Activated CD8-positive, alpha-beta T cell treated with anti-CD3 and anti-CD28 coated beads for 36 hours (primary cell): ENCODE results near the gene SHROOM4. TPM values are rescaled to one million over a fixed set of nuclear protein-coding genes. Genes with fewer than 3 reads are reported as not detected.

Source experiments
- ATAC-seq: fragments of 200-7000 bp; cut with Tn5 transposase; one replicate; pipeline ENCODE4 v1.10.0; 2021; ENCODE audit warnings: mild to moderate bottlenecking, moderate library complexity
- CTCF ChIA-PET: fragments of 350-600 bp; sonication (Branson Sonifier 250); formaldehyde crosslinking; loops from one replicate; lab custom pipeline; 2021; ENCODE audit warnings: antibody characterized with exemption; lab: Charles Lee
- POLR2A ChIA-PET: fragments of 350-600 bp; sonication (Branson Sonifier 250); formaldehyde crosslinking; loops from one replicate; lab custom pipeline; 2021; ENCODE audit warnings: antibody characterized with exemption; lab: Charles Lee
- DNase-seq: peaks from one replicate; pipeline ENCODE4 v3.0.0-alpha.2; 2020
- H3K27ac Mint-ChIP-seq: one replicate; pipeline ENCODE4 v1.8.0; 2021; ENCODE audit warnings: mild to moderate bottlenecking, mixed read lengths
- H3K27me3 Mint-ChIP-seq: one replicate; pipeline ENCODE4 v1.8.0; 2021; ENCODE audit warnings: mixed read lengths
- H3K36me3 Mint-ChIP-seq: one replicate; pipeline ENCODE4 v1.8.0; 2021; ENCODE audit warnings: low read depth, mixed read lengths
- H3K4me1 Mint-ChIP-seq: one replicate; pipeline ENCODE4 v1.8.0; 2021; ENCODE audit warnings: low read depth, mixed read lengths
- H3K4me3 Mint-ChIP-seq: one replicate; pipeline ENCODE4 v1.8.0; 2021; ENCODE audit warnings: mild to moderate bottlenecking, moderate library complexity, mixed read lengths
- H3K9me3 Mint-ChIP-seq: one replicate; pipeline ENCODE4 v1.8.0; 2021; ENCODE audit warnings: mixed read lengths
- intact Hi-C: fragments of 100-400 bp; cut with micrococcal nuclease; formaldehyde crosslinking; loops from one replicate; pipeline ENCODE4 v1.10.0; 2022
- total RNA-seq, 2 experiments: library from RNA; stranded (reverse); gene quantifications; one replicate each; pipeline ENCODE4 v1.2.3, GENCODE V29; 2021
- TF ChIP-seq, protein P1 (sequence below): fragments of 200-600 bp; IDR thresholded peaks from one replicate; pipeline ENCODE4 v1.8.0; 2022; ENCODE audit warnings: antibody characterized with exemption, mild to moderate bottlenecking

Gene SHROOM4
- total RNA-seq, 2 experiments from 2014 or later = not detected

GRCh38 chrX:50805276-50805675 is 8.7 kb downstream of the SHROOM4 start:
- ChIA-PET POLR2A (no interaction called here), CTCF (no interaction called here)
- Mint-ChIP-seq H3K36me3 (no peaks in the 10 kb centered on the region), H3K27me3 (peaks cover 4% of the 10 kb centered on the region), H3K9me3 (no peaks in the 10 kb centered on the region), H3K4me3 (no peak overlapping the region), H3K4me1 (no peaks in the 10 kb centered on the region), H3K27ac (no peak overlapping the region)
- TF ChIP-seq, protein P1, sequence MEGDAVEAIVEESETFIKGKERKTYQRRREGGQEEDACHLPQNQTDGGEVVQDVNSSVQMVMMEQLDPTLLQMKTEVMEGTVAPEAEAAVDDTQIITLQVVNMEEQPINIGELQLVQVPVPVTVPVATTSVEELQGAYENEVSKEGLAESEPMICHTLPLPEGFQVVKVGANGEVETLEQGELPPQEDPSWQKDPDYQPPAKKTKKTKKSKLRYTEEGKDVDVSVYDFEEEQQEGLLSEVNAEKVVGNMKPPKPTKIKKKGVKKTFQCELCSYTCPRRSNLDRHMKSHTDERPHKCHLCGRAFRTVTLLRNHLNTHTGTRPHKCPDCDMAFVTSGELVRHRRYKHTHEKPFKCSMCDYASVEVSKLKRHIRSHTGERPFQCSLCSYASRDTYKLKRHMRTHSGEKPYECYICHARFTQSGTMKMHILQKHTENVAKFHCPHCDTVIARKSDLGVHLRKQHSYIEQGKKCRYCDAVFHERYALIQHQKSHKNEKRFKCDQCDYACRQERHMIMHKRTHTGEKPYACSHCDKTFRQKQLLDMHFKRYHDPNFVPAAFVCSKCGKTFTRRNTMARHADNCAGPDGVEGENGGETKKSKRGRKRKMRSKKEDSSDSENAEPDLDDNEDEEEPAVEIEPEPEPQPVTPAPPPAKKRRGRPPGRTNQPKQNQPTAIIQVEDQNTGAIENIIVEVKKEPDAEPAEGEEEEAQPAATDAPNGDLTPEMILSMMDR = no peak
- intact Hi-C loops = no loop called here
- ATAC-seq (no peak), DNase-seq (no peak)

GRCh38 chrX:50801135-50801534 is 12.9 kb downstream of the SHROOM4 start:
- Mint-ChIP-seq H3K4me3 (no peak overlapping the region), H3K9me3 (no peaks in the 10 kb centered on the region), H3K27ac (no peak overlapping the region), H3K36me3 (no peaks in the 10 kb centered on the region), H3K4me1 (no peaks in the 10 kb centered on the region), H3K27me3 (no peaks in the 10 kb centered on the region)
- ChIA-PET POLR2A (no interaction called here), CTCF (no interaction called here)
- DNase-seq (no peak), ATAC-seq (no peak)
- intact Hi-C loops = no loop called here
- TF ChIP-seq, protein P1 = no peak

DNA sequence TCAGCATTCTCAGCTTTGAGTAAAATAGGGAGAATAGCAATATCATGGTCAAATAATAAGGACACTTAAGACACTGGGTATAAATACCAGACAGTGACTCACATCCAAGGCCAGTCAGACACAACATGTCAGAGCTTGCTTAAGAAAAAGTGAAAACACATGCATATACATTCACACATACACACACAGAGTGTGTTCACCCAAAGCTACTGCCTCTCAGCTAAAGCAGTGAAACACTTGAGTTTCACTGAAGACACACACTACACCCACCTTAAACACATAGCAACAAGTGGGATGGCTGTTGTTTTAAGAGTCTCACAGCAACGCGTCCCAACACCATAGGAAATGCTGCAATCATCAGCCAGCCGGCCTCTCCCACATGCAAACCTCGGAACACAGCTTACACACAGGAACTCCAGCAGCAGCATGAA is 14.4 kb downstream of the SHROOM4 start:
- ChIA-PET CTCF (no interaction called here), POLR2A (no interaction called here)
- no peak overlapping the region for H3K4me3 Mint-ChIP-seq
- TF ChIP-seq, protein P1 = no peak
- no peaks in the 10 kb centered on the region for H3K36me3 Mint-ChIP-seq
- no peak overlapping the region for H3K27ac Mint-ChIP-seq
- no peaks in the 10 kb centered on the region for H3K9me3 Mint-ChIP-seq
- intact Hi-C loops = no loop called here
- H3K4me1 Mint-ChIP-seq = no peaks in the 10 kb centered on the region
- no peak for ATAC-seq
- DNase-seq = no peak
- no peaks in the 10 kb centered on the region for H3K27me3 Mint-ChIP-seq

- CTCF ChIA-PET = no interaction called here
- no peaks in the 10 kb centered on the region for H3K27me3 Mint-ChIP-seq
- ATAC-seq = no peak
- no peak for DNase-seq
- no peak overlapping the region for H3K27ac Mint-ChIP-seq
- H3K4me1 Mint-ChIP-seq = no peaks in the 10 kb centered on the region
- H3K36me3 Mint-ChIP-seq = no peaks in the 10 kb centered on the region
- intact Hi-C loops = no loop called here
- H3K4me3 Mint-ChIP-seq = no peak overlapping the region
- POLR2A ChIA-PET = no interaction called here
- TF ChIP-seq, protein P1 = no peak
- no peaks in the 10 kb centered on the region for H3K9me3 Mint-ChIP-seq
These were observed 15.2 kb downstream of the SHROOM4 start for GRCh38 chrX:50798783-50799182.

GRCh38 chrX:50787099-50787498 is 26.9 kb downstream of the SHROOM4 start:
- H3K36me3 Mint-ChIP-seq = no peaks in the 10 kb centered on the region
- ChIA-PET POLR2A (no interaction called here), CTCF (no interaction called here)
- intact Hi-C loops = no loop called here
- peaks cover 8% of the 10 kb centered on the region for H3K27me3 Mint-ChIP-seq
- DNase-seq = no peak
- no peak for ATAC-seq
- H3K4me1 Mint-ChIP-seq = no peaks in the 10 kb centered on the region
- no peak overlapping the region for H3K4me3 Mint-ChIP-seq
- peaks cover 5% of the 10 kb centered on the region for H3K9me3 Mint-ChIP-seq
- TF ChIP-seq, protein P1 = no peak
- no peak overlapping the region for H3K27ac Mint-ChIP-seq
